Effector CD8-positive, alpha-beta T cell (primary cell): ENCODE data around the gene RALGPS1.

ENCODE experiments used
- DNase-seq: peaks from one replicate; lab custom pipeline; 2025; lab: John Stamatoyannopoulos, UW

RALGPS1 gene

DNA sequence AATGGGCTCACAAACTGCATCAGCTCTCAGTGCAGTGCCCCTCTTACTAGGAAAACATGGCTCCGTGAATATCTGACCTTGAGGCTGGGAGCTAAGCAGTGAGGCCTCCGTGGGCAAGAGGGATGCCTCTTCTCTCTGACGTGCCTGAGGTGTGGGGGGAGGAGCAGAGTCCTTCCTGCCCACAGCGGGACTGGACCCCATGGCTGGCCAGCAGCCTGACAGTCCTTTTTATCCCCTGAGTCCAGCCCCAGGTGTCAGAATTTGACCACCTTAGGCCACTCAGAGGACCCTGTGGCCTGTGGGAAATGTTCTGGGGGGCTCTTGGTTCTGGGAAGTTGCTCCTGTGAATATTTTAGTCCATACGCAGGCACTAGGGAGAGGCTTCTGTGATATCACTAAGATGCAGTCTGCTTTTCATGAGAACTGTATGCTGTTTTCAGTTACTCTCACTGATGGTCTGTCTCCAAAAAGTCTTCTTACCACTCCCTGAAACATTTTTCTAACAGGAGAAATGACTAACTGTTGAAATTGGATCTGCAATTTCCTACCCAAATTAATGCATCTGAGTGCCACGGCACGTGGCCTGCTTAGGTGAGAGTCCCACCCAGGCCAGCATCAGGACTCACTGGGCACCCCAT is 184.5 kb downstream of the RALGPS1 start:
- DNase-seq = no peak

DNA sequence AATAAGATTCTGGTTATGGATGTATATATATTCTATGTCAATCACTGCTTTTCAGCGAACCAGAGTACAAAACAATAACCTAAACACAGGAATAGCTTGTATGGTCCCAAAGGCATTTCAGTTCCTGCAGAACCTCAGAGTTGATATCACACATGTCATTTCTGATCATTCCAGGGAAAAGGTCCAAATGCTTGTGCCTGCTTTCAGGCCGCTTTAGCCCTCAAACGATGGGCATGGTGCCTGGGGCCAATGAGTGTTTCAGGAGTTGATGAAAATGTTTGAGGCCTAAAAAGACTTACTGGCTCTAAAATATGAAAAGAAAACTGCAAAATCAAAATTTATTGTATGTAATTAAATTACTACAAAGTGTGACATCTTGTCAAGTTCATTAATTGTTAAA is 185.1 kb downstream of the RALGPS1 start:
- DNase-seq = no peak

DNA sequence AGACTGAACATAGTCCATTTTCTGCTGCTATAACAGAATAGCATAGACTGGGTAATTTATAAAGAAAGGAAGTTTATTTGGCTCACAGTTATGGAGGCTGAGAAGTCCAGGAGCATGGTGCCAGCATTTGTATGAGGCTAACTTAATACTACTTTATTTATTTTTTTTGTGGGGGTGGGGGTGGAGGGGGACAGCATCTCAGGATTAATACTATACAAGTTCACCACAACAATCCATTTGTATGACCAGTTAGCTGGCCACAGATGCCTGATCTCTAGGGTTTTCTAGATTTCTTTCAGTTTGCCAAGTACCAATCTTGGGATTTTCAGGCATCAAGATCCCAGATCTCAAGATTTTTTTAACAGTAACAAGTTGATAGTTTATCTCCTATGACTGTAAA is 187.6 kb downstream of the RALGPS1 start:
- no peak for DNase-seq

DNA sequence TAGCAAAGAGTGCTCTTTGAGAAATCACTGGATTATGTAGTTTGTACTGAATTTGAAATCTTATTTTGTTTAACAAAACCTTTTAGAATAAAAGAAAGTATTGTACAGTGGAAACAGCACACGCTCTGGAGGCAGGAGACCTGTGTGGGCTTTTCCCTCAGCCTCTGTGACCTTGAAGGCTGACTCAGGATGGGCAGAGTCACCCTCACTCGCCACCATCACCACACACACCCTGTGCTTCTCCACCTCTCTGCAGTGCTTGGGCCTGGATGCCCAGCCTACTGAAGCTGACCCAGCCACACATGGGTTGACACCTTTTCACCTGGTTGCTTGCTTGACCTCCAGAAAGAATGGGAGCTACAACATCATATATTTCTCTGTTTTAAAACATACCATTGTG is 188.2 kb downstream of the RALGPS1 start:
- DNase-seq = no peak

DNA sequence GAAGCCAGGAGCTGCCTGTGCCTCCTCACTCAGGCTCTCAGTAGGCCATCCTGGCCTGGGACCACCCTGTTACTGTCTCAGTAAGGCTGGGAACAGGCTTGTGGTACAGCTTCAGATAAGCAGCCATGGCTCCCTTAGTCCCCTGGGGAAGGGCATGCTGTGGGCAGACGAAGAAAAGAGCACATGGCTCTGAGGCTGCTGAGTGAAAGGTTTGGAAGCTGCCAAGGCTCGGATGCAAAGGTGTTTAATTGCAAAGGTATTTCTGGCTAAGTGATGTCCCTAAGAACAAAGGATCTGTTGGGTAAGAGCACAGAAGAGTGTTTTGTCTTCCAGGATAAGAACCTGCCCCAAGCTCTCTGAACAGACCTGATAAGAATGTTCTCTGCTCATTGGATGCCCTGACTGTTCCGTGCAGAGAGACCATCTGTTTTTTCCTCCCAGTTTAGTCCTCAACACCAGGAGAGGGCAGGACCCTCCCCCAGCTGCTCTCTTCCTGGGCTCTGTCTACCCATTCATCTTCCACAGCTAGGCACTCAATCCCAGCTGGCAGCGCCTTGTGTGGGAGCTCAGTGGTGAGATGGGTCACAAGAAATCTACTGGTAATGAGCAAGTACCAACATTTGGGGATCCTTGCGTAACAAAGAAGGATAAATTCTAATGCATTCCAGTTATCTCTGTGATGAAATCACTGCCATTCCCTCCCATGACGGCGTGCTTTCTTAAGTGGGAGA is 190.2 kb downstream of the RALGPS1 start:
- DNase-seq = no peak

DNA sequence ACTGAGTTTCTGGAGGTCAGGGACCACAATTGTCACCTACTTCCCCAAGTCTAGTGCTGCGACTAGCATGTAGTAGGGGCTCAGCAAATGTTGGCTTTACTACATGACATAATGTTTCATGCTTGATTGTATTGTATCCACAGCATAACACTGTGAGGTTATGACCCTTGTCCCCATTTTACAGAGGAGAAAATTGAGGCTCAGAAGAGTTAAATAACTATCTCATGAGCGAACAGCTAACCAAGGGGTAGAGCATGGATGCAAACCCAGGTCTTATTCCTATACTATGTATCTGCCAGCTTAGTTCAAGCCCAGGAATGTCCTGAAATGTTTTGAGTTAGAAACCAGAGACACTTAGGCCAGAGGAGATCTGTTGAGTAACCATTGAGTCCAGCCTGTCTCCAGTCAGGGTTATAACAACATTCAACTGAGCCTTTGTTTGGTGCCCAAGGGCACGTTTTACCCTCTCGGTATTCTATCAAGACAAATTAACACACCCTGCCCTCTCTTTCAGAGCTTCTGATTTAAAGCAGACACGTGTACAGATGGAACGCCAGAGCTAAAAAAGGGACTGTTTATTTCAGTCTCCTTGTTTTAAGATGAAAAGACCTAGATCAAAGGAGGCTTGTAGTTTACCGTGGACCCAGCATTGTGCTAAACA is 191.4 kb downstream of the RALGPS1 start:
- no peak for DNase-seq

DNA sequence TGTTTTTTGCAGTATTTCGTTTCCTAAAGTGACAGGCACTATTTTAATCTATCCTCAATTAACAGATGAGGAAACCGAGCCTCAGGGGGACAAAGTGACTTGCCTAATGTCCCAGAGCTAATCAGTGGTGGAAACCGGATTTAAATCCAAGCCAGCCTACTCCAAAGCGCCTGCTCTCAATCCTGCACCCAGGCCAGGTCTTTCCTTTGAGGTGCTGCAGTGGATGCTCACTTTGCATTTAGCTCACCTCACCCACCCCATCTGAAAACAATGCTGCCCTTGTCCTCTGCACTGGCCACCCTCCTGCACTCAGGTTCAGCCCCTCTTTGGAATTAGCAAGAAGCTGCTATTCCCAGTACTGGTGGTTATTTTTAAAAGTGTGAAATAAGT is 191.9 kb downstream of the RALGPS1 start:
- DNase-seq = no peak

DNA sequence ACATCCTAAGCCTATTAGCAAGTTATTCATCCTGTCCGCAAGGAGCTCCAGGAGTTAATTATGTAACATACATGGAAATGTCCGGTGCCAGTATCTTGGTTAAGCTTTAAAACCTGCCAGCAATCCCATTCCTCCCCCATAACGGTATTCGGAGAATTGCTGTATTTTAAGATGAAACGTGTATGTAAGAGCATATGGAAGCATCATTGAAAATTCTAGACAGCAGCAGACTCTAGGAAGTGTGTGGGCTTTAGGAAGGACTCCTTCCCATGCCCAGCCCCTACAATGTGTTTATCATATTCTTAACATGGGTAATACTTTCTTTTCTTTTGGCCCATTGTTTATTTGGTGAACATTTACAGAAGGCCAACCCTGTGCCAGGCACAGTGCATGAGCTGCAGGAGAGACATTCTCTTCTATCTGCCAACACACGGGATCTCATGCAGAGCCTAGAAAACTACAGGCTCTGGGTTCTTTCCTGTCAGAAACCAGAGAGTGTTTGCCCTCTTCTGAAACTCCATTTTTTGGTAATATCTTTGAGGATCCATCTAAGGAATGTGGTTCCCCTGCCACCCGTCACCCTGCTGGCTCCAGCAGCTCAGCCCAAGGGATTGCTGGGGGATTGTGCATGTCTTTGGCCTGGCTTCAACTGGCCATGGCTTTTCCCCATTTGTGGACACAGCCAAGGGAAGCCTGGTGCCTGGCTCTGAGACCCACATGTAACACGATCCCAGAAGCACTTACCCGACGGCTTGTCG is 192.8 kb downstream of the RALGPS1 start:
- DNase-seq = no peak

DNA sequence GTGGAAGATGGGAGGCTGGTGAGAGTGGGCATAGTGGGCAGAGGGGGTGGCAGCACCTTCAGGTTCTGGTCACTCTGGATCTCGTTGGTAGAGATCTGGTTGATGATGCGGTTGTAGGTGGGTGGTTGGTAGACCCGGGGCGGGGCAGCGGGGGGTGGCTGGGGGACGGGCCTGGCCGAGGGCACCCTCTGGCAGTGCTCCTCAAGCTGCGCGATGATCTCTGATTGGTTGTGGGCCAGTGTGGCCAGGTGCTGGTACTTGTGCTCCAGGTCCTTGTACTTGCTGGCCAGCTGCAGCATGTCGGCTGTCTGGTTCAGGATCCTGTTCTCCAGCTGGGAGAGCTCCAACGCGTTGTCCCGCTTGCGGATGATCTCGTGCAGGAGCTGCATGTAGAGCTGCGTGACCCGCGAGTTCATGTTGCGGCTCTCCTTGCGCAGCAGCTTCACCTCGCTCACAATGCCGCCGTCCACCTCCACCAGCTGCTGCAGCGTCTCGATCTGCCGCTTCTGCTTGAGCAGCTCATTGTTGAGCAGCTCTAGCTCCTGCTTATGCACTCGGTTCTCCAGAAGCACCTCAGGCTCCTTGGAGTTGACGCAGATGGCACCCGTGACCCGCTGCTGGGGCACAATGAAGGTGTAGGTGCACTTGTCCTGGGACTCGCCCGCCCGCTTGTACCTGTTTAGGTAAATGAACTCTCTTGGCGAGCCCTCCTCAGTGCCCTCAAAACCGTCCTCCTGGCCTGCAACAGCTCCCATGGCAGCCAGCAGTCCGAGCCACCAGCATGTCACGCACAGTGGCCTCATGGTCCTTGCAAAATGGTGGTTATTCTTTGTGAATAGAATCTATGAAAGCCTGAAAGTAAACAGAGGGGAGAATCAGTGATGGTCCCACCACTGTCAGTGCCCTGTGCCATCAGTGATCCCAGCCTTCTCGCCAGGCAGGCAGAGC is 193.6 kb downstream of the RALGPS1 start:
- no peak for DNase-seq

DNA sequence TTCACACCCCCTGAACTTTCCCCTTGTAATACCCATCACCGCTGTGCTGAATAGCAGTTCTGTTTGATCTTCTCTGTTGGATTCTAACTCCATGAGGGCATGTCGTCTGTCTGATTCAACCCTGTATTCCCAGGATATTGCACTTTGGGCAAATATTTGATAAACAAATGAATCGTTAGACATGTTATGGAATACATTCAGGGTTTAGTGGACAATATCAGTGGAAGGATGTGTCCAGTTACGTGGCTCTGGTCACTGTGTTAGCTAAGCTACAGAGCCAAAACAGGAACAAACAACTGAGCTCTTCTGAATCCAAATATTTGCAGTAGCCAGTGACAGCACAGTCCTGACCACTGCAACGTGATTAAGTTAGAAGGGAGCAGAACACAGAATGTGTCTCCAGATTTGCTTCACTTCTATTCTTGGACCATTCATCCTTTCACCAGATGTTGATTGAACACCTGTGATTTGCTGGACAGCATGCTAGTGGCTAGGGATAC is 194.7 kb downstream of the RALGPS1 start:
- no peak for DNase-seq

DNA sequence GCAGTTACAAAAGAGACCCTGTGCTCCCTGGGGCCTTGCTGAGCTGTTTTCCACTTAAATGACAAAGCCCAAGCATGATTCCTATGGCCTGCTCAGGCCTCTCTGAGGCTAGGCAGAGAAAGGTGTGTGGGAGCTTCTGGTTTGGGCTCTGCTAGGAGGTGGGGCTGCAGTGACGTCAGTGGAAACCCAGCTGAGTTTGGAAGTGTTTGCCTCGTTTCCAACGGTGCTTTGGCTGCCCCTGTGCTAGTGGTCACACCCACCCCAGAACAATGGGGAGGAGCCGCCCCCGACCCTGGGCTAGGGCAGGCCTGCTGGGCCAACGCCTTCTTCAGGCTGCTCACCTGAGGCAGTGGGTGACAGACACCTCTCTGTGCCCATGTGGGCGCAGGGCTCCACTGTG is 197.5 kb downstream of the RALGPS1 start:
- no peak for DNase-seq

DNA sequence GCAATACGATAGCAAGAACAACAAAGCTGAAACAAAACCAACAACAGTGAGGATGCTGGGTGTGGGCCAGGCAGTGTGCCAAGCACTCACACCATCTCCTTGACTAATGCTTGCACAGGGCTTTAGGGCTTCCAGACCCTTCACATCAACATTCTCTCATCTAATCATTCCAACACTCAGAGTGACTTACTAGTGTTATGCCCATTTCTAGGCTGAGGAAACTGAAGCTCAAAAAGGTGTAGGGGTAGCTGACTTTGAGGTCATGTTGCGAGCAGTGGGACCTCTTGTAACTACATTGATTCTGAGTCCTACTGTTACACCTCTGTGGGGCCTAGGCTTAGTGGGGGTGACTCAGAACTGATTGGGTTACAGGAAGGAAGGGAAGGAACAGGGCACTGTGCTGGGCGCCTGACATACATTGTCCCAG is 198.2 kb downstream of the RALGPS1 start:
- no peak for DNase-seq

DNA sequence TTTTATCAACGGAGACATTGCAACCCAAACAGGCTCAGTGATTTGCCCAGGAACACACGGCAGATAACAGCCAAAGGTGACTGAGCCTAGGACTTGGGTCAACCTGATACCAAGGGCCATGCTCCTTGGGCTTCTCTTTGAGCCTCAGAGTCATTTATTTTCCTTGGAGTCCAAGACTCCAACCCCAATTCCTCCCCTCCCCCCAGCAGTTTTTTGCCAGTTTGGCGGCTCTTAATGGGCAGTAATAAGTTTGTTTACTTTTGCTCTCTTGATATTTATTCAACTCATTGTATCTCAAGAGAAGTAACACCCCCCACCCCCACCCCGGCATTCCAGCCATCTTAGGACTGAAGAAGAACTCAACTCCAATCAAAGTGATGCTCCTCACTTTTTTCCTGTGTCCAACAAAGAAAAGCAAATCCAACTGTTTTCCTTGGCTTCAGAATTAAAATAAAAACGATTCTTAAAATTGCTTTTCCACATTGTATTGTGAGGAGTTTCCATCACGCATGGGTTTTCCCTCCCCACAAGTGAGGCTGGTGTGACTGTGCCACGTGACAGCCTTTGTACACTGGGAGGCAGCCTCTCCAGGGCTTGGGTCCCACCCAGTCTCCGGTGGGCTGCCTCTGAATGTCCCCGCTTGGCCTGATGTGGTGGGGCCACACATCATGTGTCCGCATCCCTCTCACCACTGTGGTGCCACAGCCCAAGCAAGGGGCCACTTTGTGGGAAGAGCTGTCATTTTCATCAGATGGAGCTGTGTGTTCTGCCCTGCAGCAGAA is 198.8 kb downstream of the RALGPS1 start:
- no peak for DNase-seq

DNA sequence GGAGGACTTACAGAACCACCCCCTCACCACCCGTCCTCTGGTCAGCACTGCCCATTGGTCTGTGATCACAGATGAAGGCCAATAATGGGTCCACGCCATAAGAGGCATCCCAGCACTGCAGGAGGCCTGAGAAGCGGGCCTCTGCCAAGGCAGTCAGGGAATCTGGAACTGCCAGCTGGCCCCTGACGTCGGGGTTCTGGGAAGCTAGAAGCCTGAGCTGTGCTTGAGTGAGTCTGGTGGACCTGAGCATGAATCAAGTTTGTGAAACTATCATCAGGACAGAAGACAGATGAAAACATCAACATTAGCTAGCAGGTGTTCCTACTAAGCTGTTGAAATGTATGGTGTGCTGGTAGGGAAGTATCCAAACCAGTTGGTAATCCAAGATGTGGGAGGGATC is 200.0 kb downstream of the RALGPS1 start:
- DNase-seq = no peak

DNA sequence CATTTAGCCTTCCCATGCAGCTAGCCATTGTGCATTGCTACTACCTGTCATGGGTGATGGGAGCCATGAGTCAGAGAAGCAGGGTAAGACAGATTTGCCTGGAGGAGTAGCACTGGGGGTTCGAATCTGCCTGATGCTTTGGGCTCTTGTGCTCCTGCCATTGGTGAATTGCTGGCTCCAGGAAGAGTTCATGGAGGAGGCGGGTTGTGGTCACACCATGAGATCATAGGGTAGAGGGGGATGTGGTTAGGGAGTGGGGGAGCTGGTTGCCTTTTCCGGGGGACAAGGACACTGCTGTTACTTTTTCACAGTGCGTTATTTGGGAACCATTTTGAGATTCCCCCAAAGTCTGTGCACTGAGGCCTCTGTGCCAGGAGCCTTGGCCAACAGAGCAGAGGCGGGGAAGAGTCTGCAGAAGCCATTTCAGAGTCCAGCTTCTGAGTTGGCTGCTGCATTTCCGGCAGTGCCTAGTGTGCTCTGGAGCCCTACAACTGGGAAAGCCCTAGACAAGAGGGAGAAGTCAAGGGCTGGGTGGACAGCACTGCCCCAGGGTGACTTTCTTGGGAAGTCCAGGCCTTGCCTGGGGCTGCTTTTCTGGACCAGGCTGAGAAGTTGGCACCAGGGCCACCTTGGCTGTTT is 201.6 kb downstream of the RALGPS1 start:
- no peak for DNase-seq

DNA sequence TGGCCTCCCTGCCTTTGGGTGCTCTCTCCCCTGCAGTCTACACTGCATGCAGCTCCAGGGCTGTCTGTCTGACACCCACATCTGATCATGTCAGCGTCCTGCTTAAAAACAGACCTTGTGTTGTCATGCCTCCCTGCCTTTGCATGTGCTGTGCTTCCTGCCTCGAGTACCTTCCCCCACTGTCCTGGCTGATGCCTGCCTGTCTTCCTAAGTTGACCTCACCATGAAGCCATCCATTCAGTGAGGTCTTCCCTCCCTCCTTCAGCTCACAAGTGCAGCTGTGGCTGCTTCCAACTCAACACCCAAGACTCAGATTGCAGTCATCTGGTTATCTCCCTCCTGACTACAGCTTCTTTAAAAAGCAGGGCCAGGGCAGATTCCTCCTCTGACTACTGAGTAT is 202.4 kb downstream of the RALGPS1 start:
- DNase-seq = no peak

DNA sequence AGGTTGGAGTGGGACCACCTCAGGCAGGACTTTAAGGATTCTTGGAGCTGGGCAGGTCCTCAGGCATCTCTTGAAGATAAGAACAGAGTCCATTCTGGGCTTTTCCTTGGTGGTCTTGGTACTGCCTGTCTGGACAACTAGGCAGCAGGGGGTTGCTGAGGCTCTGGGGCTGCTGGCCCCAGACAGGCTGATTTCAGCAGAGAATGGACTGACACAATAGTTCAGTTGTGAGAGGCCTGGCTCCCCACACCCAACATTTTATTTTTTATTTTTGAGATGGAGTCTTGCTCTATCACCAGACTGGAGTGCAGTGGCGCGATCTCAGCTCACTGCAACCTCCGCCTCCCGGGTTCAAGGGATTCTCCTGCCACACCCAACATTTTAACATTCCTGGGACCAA is 203.2 kb downstream of the RALGPS1 start:
- no peak for DNase-seq

DNA sequence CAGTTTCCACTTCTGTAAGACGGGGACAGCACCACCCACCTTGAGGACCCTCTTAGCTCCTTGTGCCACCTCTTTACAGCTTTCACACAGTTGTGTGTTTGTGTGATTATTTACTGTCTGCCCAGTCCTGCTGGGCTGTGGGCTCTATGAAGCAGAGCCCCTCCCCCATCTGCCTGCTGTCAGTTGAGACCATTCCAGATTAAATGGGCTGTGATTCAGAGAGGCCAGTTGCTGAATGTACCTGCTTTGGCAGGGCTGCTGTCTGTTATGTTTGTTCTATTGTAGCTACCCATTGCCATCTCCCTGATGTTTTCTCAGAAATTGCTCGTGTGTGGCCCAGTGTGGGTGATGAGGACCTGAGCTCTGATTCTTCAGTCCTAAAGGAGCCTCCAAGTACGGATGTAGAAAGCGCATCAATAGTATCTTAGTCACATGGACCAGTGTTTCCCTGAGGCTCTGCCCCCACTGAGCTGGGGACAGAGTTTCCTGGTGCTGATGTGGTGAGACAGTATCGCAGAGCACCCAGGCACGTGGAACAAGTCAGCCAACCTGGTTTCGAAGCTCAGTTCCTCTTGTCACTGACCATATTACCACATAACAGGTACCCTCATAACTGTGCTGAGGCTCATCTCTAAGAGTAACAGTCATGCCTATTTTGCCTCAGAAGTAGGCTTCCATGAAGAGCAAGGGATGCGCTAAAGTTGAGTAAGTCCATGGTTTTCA is 204.2 kb downstream of the RALGPS1 start:
- no peak for DNase-seq

DNA sequence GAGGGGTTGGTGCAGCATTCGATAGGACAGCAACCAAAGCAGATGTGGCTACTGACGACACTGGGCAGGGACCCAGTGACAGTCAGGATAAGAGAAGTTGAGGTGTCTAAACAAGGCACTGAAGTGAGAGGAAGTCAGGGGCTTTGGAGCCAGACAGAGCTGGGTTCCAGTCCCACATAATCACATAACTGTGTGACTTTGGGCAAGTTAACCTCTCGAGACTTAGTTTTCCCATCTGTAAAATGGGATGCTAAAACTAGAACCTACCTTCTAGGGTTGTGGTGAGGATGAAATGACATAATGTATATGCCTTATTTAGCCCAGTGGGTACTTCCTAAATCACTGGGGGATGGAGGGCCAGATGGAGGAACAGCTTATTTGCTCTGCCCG is 204.7 kb downstream of the RALGPS1 start:
- DNase-seq = no peak
